Stimulated activated CD4-positive, alpha-beta T cell treated with anti-CD3 and anti-CD28 coated beads, Interleukin-4, amount 100 ng/mL, for 1 hour (primary cell): ENCODE results near the gene PLPPR1.
"Not testable (repeated sequence)": the region's sequence is repeated elsewhere in the genome, so short reads cannot be mapped to it uniquely, and the experiment has no call there.

Source experiments
- DNase-seq: peaks from one replicate; pipeline ENCODE4 v3.0.0-alpha.2; 2020

PLPPR1 gene

DNA sequence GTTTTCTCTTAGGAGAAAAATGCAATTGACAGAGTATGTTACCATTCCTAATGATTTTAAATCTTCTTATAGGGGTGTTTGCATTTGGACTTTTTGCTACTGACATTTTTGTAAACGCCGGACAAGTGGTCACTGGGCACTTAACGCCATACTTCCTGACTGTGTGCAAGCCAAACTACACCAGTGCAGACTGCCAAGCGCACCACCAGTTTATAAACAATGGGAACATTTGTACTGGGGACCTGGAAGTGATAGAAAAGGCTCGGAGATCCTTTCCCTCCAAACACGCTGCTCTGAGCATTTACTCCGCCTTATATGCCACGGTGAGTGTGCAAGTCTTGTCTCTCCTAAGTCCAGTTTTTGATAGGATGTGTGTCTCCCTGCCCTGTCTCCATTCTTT, 280.6 kb downstream of the PLPPR1 start:
- DNase-seq = no peak

DNA sequence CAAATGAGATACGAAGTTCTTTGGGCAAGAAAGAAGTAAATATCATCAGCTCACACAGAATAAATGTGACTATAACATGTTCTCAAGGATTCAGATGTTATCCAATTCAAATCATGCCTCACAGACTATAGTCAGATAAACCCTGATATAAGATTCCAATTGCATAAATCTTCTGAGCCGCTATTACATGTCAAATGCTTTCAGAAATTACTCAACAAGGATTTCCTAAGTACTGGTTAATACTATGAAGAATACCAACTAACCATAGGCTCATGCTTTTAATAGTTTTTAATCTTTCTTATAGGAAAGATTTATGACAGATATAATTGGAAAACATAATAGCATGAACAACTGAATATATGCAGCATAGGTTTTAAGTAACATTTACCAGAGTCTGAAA, 282.7 kb downstream of the PLPPR1 start:
- no peak for DNase-seq

DNA sequence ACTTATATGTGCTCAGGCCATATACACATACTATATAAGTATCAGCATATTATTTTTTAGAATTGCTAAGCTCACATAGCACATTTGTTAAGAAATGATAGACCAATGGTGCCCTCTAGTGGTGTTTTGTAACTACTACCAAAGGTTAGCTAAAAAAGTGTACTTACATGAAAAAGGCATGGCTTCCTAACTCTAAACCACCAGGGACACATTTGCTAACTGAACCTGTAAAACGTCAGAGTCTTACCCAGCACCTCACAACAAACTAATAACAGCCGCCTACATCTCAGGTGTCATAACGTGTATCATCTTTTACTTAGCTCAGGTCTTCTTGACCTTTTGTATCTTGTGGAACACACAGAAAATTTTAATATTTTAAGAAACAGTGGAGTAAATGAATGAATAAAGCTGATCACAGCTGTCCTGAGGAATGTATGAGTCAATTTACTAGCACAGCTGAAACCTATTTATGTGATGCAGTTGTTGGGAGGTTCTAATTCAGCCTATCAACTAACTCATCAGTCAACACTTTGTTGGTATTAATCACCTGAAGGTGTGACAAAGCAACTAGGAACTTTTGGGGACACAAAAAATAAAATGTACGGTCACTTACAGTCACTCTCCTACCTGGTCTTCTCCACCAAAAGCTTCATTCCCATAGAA, 283.4 kb downstream of the PLPPR1 start:
- DNase-seq = no peak

DNA sequence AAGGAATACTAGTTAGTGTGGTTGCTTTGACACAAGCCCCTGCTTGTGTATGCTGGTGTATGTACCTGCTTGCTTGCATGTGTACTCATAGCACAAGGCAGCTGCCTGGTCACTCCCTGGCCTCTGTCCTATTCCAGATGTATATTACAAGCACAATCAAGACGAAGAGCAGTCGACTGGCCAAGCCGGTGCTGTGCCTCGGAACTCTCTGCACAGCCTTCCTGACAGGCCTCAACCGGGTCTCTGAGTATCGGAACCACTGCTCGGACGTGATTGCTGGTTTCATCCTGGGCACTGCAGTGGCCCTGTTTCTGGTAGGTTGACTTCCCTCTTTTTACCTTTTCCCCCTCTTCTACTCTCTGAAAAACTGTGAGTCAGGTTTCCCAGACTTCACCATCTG, 284.1 kb downstream of the PLPPR1 start:
- no peak for DNase-seq

DNA sequence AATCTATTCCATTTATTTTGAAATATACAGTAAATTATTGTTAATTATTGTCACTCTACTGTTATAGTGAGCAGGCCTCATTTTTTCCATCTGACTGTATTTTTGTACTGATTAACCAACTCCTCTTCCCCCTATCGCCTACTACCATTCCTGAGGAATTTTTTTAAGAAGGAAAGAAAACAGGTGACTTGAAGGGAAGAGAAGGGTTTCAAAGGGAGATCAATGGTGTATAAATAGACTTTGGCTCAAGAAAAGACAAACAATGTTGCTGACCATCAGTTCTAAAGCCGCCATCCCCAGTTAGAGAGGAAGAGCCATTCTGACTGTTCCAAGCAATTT, 286.6 kb downstream of the PLPPR1 start:
- no peak for DNase-seq

DNA sequence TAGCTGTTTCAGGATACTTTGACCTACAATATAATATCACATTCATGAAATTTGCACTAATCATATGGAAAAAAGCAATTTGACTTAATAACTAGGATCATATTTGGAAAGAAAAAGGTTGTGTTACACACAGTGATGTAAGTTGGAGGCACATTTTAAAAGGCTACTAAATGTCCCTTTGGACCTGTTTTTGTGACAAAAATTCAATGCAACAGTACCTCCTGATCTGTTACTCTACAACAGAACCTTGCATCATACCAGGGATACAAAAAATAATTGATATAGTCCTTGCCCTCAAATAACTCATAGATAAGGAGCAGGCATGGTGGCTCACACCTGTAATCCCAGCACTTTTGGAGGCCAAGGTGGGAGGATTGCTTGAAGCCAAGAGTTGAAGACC, 289.2 kb downstream of the PLPPR1 start:
- DNase-seq = no peak

DNA sequence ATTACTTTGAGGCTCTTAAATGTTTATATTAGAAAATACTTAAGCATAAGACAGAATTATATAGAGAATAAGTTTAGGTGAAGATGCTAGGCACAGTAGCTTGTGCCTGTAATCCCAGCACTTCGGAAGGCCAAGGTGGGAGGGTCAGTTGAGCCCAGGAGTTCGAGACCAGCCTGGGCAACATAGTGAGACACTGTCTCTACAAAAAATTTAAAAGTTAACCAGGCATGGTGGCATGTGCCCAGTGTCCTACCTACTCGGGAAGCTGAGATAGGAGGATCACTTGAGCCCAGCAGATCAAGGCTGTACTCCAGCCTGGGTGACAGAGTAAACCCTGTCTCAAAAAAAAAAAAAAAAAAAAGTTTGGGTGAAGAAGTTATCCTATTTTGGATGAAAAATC, 294.6 kb downstream of the PLPPR1 start:
- DNase-seq = no peak

DNA sequence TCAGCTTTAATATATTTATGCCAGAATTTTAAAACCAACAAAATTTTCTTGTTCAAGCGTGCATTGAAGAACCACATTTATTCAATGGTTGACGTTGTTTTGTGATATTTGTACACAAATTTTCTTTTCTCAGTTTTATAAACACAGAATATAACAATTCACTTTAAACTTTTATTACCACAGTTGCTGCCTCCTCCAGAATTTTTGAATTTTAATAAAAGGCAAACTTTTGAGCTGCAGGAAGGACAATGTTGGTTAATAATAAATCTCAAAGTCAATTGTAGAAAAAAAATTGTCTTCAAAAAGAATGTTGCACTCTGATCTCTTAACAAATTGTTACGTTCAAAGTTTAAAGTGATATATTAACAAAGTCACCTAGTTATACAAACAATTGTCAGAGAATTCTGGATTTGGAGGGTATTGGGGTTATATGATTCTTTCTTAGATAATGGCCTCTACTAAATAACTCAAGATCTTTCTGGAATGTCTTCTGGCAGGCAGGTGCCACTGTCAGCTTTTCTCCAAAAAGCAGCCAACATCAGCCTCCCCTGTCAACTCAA, 295.8 kb downstream of the PLPPR1 start:
- DNase-seq = no peak

DNA sequence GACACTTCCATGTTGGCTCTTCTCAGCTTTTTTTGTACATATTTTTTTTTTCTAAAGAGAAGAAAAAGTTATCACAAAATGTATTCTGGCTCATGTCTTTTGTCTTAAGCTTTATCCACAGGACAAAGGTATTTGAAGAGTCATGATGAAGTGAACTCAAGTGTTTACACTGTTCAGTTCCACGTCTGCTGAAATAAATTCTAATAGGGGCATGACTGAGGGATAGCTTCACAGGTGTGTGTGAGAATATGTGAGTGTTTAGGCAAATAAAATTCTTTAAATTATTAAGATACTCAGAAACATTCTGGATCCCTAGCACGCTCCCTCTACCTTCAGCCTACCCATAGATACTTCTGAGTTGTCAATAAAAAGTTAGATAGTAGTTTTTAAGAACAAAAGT, 296.5 kb downstream of the PLPPR1 start:
- no peak for DNase-seq

DNA sequence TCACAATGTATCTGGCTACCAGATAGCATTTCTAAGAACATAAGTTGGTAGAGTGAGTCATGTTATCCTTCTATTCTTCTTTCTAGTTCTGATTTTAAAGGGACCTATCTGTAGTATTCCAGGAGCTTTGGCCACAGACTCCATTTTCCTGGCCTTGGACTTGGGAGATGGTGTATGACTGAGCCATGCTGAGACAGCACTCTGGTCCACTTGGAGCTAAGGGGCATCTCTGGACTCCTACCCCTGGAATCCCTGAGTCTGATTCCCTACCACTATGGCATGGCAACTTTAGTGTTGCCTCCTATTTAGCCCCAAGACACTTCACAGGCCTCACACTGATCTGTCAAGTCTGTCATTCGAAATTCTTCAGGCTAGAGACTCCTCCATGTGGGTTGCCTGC, 297.5 kb downstream of the PLPPR1 start:
- DNase-seq = no peak

DNA sequence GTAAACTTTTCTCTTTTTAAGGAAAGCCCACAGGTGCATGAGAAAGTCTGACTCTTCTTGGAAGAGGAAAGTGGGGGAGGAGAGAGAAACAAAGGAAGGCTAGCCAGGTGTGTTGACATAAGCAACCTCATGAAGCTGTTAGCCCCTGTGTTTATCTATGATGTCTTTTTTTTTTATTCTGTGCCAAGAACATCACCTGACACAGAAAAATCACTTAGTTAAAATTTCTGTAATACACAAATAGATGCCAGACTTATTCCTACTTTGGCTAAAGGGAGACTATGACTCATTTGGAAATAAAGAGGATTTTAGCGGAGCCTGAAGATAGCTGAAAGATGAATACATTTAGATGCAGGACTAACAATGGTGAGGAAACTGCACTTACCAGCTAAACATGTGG, 298.0 kb downstream of the PLPPR1 start:
- no peak for DNase-seq

DNA sequence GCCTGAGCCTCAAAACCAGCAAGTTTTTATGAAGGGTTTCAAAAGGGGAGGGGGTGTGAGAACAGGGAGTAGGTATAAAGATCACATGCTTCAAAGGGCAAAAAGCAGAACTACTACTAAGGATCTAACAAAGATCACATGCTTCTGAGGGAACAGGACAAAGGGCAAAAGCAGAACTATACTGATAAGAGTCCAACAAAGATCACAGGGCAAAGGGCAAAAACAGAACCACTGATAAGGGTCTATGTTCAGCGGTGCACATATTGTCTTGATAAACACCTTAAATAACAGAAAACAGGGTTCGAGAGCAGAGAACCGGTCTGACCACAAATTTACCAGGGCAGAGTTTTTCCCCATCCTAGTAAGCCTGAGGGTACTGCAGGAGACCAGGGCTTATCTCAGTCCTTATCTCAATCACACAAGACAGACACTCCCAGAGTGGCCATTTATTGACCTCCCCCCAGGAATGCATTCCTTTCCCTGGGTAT, 298.9 kb downstream of the PLPPR1 start:
- DNase-seq = not testable (repeated sequence)

DNA sequence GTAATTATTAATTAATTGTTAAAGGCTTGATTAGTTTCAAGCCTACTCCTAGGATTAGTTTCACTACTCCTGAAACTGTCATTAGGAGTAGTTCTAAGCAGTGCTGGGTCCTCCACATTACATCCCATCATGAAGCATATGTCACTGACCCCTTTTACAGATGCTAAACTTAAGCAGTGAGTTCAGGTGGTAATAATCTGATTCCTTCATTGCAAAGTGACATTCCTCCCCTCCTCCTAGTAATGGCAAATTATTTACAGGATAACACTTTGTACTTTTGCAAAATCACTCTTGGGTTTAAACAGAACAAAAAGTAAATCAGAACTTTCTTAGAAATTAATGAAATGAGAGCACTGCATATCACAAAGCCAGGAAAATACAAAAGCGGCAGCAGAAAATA, 303.8 kb downstream of the PLPPR1 start:
- DNase-seq = no peak

DNA sequence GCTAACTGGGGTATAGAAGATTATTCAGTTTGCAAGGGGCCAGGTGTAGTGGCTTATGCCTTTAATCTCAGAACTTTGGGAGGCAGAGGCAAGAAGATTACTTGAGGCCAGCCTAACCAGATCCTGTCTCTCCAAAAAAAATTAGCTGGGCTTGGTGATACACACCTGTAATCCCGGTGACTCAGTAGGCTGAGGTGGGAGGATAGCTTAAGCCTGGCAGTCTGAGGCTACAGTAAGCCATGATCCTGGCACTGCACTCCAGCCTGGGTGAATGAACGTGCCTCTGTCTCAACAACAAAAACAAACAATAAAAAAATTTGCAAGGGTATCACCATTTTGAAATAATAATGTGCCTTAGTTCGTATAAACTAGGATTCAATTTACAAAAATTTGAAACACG, 305.0 kb downstream of the PLPPR1 start:
- no peak for DNase-seq

DNA sequence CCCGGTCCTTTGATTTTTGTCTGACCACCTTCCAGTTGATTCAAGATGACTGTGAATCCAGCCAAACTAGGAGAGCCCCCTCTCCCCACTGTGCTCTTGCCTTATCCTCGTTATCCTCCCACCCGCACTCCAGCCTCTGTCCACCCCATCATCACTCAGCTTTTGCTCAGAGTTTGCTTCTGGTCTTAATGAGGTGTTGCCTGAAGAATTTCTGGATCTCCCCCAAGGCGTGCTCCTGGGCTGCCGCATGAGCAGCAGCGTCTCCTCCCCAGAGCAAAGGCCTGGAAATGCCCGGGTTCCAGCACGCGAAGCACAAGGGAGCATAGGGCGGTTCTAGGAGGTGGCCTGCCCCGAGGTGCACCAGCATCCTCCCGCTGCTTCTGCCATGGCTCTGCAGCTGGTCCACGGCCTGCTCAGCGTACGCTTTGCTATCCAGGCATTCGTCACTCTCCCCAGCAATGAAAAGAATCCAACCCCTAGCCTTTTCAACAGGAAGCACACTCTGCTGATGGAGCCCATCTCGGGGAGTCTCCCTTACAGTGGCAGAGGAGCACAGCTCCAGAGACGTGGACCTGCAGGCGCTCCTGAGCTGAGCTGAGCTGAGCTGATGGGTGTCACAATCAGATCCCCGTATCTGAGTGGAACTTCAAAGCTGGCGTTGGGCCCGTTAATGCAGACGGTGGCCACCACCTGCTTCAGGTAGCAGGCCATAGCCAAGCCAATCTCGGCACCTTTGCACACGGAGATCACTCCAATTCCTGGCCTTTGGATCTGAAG, 305.6 kb downstream of the PLPPR1 start:
- DNase-seq = no peak

DNA sequence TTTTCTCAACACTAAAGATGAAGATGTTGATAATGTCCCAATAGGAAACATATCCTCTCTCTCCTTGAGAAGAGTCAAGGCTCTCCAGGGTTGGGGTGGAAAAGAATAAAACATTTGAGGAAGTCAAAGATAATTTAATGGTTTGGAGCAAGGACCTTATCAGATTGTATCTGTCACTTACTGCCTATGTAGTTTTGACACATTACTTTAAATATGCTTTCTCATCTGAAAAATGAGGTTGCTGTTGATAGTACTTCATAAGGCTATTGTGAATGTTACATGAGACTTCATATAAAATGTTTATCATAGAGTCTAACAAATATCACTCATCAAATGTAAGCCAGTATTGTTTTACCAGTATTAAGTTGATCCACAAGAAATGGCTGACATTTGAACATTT, 307.6 kb downstream of the PLPPR1 start:
- no peak for DNase-seq

DNA sequence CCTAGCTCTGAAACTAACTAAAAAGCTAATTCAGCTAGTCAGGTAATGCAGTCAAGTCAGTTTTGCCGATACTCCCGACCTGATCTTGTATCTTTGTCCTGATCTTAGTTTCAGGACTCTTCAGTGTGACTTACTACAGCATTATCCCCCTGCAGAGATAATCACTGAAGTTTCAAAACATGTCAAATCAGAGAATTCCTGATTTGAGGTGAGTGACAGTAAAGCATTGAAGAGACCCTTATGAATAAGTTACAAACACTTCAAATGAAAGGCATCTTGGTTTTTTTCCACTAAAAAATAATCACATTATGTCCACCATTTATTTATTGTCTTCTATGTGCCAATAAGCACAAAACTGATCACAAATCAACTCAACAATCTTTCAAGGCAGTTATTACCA, 308.7 kb downstream of the PLPPR1 start:
- no peak for DNase-seq

DNA sequence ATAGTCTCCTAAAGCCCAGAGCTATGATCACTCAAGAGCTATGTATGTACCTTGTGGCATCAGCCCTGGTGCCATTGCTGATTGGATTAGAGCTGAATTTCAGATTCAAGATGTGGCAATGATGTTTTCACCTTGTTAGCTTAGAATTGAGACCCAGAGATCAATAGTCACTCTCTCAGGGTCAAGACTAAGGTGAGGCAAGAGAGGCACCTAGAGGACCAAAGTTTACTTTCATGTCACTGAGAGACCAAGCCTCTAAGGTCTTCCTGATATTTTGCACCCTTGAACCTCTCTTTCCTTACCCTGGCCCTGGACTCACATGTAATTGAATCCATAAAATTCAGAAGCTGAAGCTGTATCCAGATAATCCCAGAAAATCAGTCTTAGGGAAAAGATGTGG, 313.4 kb downstream of the PLPPR1 start:
- no peak for DNase-seq

DNA sequence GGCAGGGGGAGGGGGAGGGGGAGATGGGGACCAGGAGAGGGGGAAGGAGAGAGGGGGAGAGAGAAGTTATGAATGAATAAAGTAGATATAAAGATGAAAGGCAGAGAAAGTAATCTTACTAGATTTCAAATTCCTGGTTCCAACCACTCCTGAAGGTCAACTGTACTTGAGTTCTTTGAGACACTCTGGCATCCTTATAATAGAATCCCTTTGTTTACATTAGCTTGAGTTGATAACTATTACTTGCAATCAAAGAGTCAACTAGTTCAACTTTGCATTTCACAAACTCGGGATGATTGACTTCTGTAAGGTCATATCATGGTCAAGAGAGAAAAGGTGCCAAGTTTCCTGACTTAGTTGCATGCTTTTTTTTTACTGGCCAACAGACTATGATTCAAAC, 314.1 kb downstream of the PLPPR1 start:
- no peak for DNase-seq

DNA sequence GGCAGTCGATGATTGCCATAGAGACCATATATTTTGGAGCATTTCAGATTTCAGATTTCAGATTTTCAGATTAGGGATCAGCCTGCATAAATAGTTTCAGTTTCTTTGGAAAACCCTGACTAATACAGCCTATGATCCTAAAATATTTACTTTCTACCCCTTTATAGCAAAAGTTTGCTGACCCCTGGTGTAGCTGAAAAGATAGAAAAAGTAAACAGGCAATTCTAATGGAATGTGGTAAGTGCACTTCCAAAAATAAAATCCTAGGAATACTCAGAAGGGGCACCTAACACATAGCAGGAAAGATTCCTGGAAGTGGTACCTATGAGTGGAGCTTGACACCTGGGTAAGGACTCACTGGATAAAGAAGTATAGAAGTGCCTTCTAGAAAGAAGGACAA, 321.8 kb downstream of the PLPPR1 start:
- no peak for DNase-seq

DNA sequence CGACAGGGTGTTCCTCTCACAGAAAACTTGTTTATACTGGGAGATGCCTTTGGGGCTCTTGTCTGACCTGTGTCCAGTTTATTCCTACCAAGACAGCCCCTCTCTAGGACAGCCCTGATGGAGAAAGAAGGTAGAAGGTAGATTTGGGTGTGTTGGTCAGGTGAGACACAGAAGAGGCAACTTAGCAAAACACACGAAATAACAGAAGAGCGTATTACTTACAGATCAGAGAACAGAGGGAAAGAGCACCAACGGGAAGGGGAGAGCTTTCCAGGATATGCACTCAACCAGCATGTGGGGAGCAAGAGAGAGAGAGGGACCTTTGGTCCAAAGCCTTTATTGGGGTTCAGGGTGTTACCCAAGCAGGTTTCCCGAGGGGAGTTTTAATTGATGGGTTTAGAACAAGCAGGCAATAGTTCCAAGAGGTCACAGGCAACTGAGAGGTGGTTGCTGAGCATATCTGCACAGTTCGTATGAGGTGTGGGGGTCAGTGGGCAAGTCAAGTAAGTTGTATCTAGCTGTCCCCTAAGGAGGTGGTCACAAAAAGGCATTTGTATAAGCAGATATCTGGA, 324.5 kb downstream of the PLPPR1 start:
- DNase-seq = no peak

DNA sequence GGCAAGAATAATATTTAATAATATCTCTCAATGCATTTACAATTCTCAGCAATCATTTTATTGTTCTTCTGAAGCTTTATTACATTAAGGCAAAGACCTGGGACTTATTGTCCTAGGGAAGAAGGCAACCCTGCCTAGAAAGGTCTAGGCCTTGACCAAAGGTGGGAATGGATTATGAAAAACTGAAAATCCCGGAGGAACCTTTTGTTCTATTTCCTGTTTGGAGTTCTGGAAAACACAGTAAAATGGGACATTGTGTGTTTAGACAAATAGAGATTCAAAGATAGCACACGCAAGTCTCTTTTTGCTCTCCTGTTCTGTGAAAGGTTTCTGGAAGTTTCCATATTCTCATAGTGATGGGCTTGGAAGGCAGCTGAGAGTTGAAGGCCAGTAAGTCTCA, 325.2 kb downstream of the PLPPR1 start:
- DNase-seq = no peak

DNA sequence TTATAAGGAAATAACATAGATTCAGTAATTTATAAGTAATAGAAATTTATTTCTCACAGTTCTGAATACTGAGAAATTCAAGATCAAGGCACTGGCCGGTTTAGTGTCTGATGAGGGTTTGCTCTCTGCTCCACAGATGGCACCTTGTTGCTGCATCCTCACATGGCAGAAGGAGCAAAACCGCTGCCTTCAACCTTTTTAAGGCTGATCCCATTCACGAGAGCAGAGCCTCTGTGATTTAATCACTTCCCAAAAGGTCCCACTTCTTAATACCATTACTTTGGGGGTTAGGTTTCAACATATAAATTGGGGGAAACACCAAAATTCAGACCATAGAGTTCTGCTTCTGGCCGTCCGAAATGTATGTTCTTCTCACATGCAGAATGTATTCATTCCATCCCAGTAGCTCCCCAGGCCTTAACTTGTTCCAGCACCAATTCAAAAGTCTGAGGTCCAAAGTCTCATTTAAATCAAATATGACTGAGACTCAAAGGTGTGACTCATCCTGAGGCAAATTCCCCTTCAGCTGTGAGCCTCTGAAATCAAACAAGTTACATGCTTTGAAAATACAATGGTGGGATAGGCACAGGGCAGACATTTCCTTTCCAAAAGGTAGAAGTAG, 325.7 kb downstream of the PLPPR1 start:
- DNase-seq = no peak
